HG03045 (cell line): ENCODE measurements around the gene MYL2.
A peak's percentile ranks its signal among the peaks of the same experiment; 100 is the strongest.

Experiments used
- ATAC-seq: cut with Tn5 transposase; IDR thresholded peaks from one replicate; pipeline ENCODE4 v1.9.1; 2021; ENCODE audit warnings: mild to moderate bottlenecking, moderate library complexity; ENCODE audit not compliant: unreplicated experiment

MYL2 gene

DNA sequence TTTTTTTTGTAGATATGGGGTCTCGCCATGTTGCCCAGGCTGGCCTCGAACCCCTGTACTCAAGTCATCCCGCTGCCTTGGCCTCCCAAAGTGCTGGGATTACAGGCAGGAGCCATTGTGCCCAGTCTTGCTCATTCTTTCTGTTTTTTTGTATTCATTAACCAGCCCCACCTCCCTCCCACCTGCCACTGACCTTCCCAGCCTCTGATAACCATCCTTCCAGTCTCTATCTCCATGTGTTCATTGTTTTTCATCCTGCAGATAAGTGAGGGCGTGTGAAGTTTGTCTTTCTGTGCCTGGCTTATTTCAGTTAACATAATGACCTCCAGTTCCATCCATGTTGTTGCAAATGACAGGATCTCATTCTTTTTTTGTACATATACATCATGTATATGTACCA, 19.0 kb downstream of the MYL2 start:
- no peak for ATAC-seq

DNA sequence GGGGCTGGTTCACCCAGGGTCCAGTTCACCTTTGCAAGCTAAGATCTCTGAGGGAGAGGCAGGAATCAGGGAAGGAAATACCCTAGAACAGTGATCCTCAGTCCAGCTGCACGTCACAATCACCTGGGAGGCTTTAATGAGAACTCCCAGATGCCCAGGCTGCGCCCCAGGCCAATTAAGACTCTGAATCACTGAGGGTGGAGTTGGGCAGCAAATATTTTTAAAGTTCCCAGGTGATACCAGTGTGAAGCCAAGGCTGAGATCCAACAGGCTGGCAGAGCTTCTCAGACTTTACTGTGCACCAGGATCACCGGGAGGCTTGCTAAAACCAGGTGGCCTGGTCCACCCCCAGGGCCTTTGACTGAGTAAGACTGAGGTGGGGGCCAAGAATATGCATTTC, 23.8 kb downstream of the MYL2 start:
- ATAC-seq, result no peak

DNA sequence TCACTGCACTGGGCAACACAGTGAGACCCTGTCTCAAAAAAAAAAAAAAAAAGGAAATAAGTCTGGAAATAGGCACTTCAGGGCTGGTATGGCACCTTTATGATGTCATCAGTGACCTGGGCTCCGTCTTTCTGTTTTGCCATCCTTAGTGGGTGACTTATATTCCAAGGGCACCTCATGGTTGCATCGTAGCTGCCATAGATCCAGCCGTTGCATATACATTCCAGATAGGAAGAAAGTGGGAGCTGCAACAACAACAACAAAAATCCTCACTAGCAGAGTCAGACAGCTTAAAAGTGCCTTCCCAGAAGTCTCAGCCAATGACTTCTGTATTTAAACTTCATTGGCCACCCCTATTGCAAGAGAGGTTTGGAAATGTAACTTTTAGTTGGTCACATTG, 26.4 kb downstream of the MYL2 start:
- ATAC-seq, result no peak

DNA sequence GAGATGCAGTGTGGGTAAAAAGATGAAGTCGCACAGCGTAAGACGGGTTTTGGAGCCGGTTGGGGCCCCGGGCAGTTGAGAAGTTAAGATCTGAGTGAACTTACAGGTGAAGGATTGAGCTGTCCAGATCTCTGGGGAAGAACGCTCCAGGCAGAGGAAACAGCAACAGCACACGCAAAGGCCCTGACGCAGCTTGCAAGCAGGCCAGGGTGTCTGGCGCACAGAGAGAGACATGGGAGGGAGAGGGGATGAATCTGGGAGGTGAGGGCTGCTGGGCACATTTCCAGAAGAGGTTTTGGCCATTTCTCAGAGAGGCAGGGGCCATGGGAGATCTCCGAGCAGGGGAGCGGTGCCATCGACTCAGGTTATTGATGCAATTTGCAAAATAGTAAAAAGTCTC, 31.0 kb downstream of the MYL2 start:
- ATAC-seq, result no peak

DNA sequence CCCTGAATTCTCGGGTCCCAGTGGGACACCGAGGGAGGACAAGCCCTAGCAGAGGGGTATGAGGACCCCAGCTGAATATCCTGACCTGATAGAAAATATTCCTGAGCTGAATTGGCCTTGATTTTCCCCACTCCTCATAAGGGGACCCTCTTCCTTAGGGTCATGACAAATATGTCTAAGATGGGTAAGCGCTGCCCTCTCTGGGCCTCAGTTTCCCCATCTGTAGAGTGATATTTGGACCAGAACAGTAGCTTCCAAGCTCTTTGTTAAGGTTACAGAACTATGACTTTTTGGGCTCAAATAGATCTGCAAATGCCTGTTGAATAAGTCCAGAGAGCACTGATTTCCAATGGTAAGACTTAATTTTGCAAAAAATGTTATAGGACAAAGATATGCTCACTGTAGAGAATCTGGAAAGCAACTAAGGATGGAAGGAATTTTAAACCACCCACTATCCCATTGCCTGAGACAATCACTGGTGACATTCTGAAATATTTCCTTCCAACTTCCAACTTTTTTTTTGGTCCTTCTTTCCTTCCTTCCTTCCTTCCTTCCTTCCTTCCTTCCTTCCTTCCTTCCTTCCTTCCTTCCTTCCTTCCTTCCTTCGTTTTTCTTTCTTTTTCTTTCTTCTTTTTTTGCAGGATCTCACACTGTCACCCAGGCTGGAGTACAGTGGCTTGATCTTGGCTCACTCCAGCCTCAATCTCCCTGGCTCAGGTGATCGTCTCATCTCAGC, 32.0 kb downstream of the MYL2 start:
- peak; percentile 17 for ATAC-seq

DNA sequence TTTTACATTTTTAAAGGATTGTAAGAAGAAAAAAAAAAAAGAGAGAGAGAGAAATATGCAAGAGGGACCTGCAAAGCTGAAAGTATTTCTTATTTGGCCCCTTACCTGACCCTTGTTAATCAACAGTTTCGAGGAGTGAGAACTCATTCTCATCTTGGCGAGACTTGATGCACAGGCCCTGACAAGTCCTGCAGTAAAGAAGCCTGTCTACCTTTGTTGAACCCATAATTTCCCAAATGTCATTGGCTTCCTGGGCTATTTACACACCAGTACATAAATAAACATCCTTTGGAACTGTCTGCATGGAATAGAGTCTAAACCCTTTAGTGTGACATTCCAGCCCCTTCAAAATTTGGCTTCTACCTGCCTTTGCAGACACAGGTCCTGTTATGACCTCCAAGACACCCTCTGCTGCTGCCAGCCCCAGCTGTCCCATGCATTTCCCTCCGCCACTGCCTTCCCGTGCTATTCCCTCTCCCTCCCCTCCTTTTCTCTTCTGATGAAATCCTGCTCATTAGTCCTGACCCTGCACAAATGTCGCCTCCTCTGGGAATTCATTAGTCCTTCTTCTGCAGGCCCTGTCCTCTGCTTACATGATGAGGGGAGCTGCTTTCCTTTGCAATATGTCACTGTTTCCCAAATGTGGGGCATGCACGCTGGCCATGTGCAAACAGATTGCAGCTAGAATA, 35.1 kb downstream of the MYL2 start:
- no peak for ATAC-seq

DNA sequence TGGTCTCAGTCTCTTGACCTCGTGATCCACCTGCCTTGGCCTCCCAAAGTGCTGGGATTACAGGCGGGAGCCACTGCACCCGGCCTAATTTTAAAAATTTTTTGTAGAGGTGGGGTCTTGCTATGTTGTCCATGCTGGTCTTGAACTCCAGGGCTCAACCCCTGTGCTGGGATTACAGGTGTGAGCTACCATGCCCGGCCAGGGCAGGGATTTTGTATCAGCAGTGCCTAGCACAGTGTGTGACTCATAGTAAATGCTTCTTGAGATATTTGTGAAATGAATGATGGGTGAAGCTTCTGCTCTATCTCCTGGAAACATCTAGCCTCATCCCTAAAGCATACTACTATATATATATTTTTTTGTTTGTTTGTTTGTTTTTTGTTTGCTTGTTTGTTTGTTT, 37.1 kb downstream of the MYL2 start:
- no peak for ATAC-seq

DNA sequence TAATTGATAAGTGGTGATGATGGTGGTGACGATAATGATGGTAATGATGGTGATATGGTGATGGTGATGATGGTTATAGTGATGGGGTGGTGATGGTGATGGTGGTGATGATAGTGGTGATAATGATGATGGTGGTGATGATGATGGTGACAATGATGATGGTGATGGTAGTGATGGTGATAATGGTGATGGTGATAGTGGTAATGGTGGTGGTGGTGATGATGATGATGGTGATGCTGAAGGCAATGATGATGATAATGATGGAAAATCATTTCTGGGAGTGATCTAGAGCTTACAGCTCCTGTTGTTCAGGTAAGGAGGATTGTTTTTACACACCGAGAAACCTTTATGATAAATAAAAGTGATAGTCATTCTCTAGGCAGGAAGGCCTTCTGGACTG, 39.7 kb downstream of the MYL2 start:
- no peak for ATAC-seq

DNA sequence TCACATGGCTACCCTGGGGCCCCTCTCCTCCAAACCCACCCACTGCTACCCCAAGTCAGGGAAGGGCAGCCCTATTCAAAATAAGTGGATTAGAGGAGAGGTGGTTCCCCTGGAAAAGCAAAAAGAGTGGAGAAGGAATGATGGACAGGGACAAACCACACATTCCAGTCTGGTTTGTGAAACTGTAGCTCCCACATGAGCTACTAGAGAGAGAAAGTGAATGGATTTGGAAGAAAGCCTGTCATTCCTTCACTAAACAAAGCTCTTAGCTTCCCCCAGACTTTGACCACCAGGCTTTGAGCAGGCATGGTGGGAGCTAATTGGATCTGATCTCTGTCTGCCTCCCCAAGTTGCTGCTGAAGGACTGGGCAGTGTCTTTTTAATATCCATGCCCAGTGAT, 45.6 kb downstream of the MYL2 start:
- ATAC-seq, result no peak

GRCh38 chr12:110874351-110874750, 46.0 kb downstream of the MYL2 start:
- ATAC-seq, result no peak

GRCh38 chr12:110872100-110872499, 48.3 kb downstream of the MYL2 start:
- ATAC-seq, result no peak

- no peak for ATAC-seq
Measured at GRCh38 chr12:110869803-110870202, 50.6 kb downstream of the MYL2 start.

- ATAC-seq, result no peak
Measured at GRCh38 chr12:110869026-110869425, 51.4 kb downstream of the MYL2 start.

DNA sequence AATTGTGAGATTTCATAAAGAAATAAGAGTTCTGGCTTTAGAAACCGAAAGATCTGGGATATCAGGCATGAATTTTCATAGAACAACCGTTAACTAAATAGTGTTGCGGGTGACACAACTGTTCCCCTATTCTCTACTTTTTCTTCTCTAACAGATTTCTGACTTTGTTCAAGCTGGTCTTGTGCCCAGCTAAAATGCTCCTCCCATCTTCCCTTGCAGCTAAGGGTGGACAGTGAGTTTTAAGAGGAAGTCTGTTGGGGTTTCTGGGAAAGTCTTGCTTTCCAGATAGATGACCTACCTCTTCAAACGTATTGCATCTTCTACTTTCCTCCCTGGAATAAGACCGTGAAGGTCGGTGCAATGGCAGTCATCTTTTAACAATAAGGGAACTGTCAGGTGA, 54.9 kb downstream of the MYL2 start:
- ATAC-seq, result no peak

- no peak for ATAC-seq
Measured at GRCh38 chr12:110863161-110863560, 57.2 kb downstream of the MYL2 start.

- no peak for ATAC-seq
Measured at GRCh38 chr12:110862329-110862728, 58.0 kb downstream of the MYL2 start.

DNA sequence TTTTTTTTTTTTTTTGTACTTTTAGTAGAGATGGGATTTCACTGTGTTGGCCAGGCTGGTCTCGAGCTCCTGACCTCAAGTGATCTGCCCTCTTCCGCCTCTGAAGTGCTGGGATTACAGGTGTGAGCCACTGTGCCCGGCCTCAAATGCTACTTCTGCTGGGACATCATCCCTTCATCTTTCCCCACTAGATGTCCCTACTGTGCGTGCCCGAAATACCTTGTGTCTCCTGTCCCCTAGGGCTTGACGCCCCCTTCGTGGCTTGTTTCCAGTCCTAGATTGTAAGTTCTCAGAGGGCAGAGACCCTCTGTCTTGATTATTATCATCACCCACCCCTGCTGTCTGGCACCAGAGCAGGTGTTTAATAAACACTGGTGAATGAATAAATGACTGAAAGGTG, 58.6 kb downstream of the MYL2 start:
- ATAC-seq, result no peak
